NT2/D1 (cell line): ENCODE results near the gene TNFAIP1.

Experiments
- SUZ12 ChIP-seq: IDR thresholded peaks from 2 replicates; pipeline ENCODE4 v1.6.1; 2011; ENCODE audit not compliant: insufficient read length, insufficient read depth; ENCODE audit errors: extremely low read depth
- YY1 ChIP-seq: IDR thresholded peaks from 2 replicates; pipeline ENCODE4 v1.6.1; 2011; ENCODE audit not compliant: insufficient read length, insufficient read depth
- ZNF274 ChIP-seq: IDR thresholded peaks from 2 replicates; pipeline ENCODE4 v1.6.1; 2011; ENCODE audit warnings: mild to moderate bottlenecking, low read depth, low read length

DNA sequence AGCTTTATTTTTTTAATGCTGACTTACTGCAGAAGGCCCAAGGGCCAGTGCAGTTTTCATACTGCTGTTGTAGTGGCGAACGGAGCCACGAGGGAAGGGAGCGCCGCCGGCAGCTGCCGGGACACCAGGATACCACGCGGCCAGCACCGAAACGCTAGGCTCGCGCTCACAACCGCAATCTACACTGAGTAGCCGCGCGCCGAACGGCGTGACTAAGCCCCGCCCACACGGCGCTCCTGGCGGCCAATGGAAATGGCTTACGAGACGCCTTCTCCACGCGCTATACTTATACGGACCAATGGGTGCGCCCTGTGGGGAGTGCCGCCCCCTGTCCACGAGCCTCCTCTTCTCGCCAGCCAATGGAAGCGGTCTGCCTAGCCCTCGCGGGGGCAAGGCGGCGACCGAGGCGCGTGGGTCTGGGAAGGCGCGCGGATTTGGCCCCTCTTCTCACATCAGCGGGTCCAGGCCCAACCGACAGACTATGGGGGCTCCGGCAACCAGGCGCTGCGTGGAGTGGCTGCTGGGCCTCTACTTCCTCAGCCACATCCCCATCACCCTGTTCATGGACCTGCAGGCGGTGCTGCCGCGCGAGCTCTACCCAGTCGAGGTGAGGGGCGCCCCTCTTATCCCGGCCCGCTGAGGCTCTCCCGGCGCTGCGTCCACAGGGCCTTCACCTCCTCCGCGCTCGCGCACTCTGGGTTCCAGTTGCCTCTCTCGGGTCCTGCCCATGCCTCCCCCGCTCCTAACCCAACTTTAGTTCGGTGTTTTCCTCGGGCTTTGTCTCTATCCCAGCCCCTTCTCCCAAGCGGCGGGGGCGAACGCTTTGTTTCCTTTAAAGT, 16.6 kb upstream of the TNFAIP1 start, which contains the start of gene TMEM97:
- TF ChIP-seq YY1 (no peak), ZNF274 (no peak), SUZ12 (no peak)
